Measurements from ENCODE around the gene CXCL5. TPM values are rescaled to one million over a fixed set of nuclear protein-coding genes. Genes with fewer than 3 reads are reported as not detected.

Gene CXCL5
- total RNA-seq, 1 donor from 2014 or later, result not detected

- no peak for TF ChIP-seq CTCF (IDR thresholded peaks at IDR 0.05)
- intact Hi-C loops (cut with DNase I), result no loop called here
- H3K27ac ChIP-seq, result no peak overlapping the region
- no peaks in the 10 kb centered on the region for H3K27me3 ChIP-seq
- H3K4me3 ChIP-seq, result no peak overlapping the region
- no peaks in the 10 kb centered on the region for H3K36me3 ChIP-seq
- DNase-seq (ENCODE audit: low spot score in 2 of 2), result no peak
- H3K9me3 ChIP-seq, result no peaks in the 10 kb centered on the region
- H3K4me1 ChIP-seq, result no peaks in the 10 kb centered on the region
Measured at GRCh38 chr4:74015126-74015780, 16.8 kb upstream of the CXCL5 start.

DNA sequence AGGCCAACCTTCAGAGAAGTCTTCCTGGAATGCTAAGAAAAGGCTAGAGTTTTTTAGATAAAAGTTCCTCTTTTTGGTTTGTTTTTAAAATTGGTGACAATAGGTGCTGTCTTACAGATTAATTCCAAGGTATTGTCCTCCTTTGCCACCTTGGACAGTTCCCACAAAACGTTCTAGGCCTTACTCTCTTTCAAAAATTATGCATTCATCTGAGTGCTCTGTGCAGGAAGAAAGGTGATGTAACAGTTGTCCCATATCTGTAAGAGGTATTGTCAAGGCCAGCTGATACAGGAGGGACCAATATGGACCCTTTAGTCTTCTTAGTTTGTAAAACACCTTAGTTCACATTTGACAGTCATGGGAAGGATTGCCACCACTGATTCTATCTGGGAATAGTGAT is 15.9 kb upstream of the CXCL5 start:
- no peak for TF ChIP-seq CTCF (IDR thresholded peaks at IDR 0.05)
- intact Hi-C loops (cut with DNase I), result no loop called here
- no peak for DNase-seq (ENCODE audit: low spot score in 2 of 2)
- H3K36me3 ChIP-seq, result no peaks in the 10 kb centered on the region
- no peak overlapping the region for H3K27ac ChIP-seq
- no peaks in the 10 kb centered on the region for H3K9me3 ChIP-seq
- no peaks in the 10 kb centered on the region for H3K4me1 ChIP-seq
- no peaks in the 10 kb centered on the region for H3K27me3 ChIP-seq
- no peak overlapping the region for H3K4me3 ChIP-seq

GRCh38 chr4:74013264-74013663 is 14.8 kb upstream of the CXCL5 start:
- H3K27me3 ChIP-seq, result no peaks in the 10 kb centered on the region
- H3K9me3 ChIP-seq, result no peaks in the 10 kb centered on the region
- H3K4me1 ChIP-seq, result no peaks in the 10 kb centered on the region
- H3K27ac ChIP-seq, result no peak overlapping the region
- H3K36me3 ChIP-seq, result no peaks in the 10 kb centered on the region
- no peak overlapping the region for H3K4me3 ChIP-seq
- TF ChIP-seq CTCF (IDR thresholded peaks at IDR 0.05), result no peak
- no peak for DNase-seq (ENCODE audit: low spot score in 2 of 2)
- intact Hi-C loops (cut with DNase I), result no loop called here

- H3K9me3 ChIP-seq, result no peaks in the 10 kb centered on the region
- TF ChIP-seq CTCF (IDR thresholded peaks at IDR 0.05), result no peak
- no peaks in the 10 kb centered on the region for H3K4me1 ChIP-seq
- no peak overlapping the region for H3K27ac ChIP-seq
- DNase-seq (ENCODE audit: low spot score in 2 of 2), result no peak
- H3K4me3 ChIP-seq, result no peak overlapping the region
- no peaks in the 10 kb centered on the region for H3K27me3 ChIP-seq
- intact Hi-C loops (cut with DNase I), result no loop called here
- H3K36me3 ChIP-seq, result no peaks in the 10 kb centered on the region
Measured at GRCh38 chr4:74012130-74012529, 13.7 kb upstream of the CXCL5 start.

GRCh38 chr4:74009307-74009706 is 10.8 kb upstream of the CXCL5 start:
- H3K9me3 ChIP-seq, result no peaks in the 10 kb centered on the region
- H3K27me3 ChIP-seq, result no peaks in the 10 kb centered on the region
- H3K4me1 ChIP-seq, result no peaks in the 10 kb centered on the region
- H3K27ac ChIP-seq, result no peak overlapping the region
- no peak for TF ChIP-seq CTCF (IDR thresholded peaks at IDR 0.05)
- H3K4me3 ChIP-seq, result no peak overlapping the region
- intact Hi-C loops (cut with DNase I), result no loop called here
- H3K36me3 ChIP-seq, result no peaks in the 10 kb centered on the region
- no peak for DNase-seq (ENCODE audit: low spot score in 2 of 2)

GRCh38 chr4:74006009-74006476 is 7.6 kb upstream of the CXCL5 start:
- DNase-seq (ENCODE audit: low spot score in 2 of 2), result no peak
- intact Hi-C loops (cut with DNase I), result no loop called here
- H3K27me3 ChIP-seq, result no peaks in the 10 kb centered on the region

More at GRCh38 chr4:74006009-74006476, 7.6 kb upstream of the CXCL5 start:
- no peak for TF ChIP-seq CTCF (IDR thresholded peaks at IDR 0.05)
- Histone ChIP-seq H3K27ac (no peak overlapping the region), H3K9me3 (no peaks in the 10 kb centered on the region), H3K4me1 (no peaks in the 10 kb centered on the region), H3K36me3 (no peaks in the 10 kb centered on the region), H3K4me3 (no peak overlapping the region)

Measured in ascending aorta (tissue), 2 donors.